Glutamatergic neuron (in vitro differentiated cells): Measurements from ENCODE around the gene SERPINB10. TPM values are rescaled to one million over a fixed set of nuclear protein-coding genes. Genes with fewer than 3 reads are reported as not detected.

Experiments used
- DNase-seq: peaks from one replicate; pipeline ENCODE4 v3.0.0; 2022
- H3K27ac Mint-ChIP-seq: one replicate; pipeline ENCODE4 v1.8.0; 2020; ENCODE audit warnings: mild to moderate bottlenecking, mixed read lengths, inconsistent platforms; ENCODE audit not compliant: unreplicated experiment
- H3K27me3 Mint-ChIP-seq: one replicate; pipeline ENCODE4 v1.8.0; 2020; ENCODE audit warnings: mild to moderate bottlenecking, moderate library complexity, mixed read lengths, inconsistent platforms; ENCODE audit not compliant: unreplicated experiment
- H3K36me3 Mint-ChIP-seq: one replicate; pipeline ENCODE4 v1.8.0; 2020; ENCODE audit warnings: mild to moderate bottlenecking, mixed read lengths, inconsistent platforms; ENCODE audit not compliant: unreplicated experiment
- H3K4me1 Mint-ChIP-seq: one replicate; pipeline ENCODE4 v1.8.0; 2020; ENCODE audit warnings: mild to moderate bottlenecking, low read depth, mixed read lengths, inconsistent platforms; ENCODE audit not compliant: unreplicated experiment
- H3K4me3 Mint-ChIP-seq: one replicate; pipeline ENCODE4 v1.8.0; 2020; ENCODE audit warnings: mild to moderate bottlenecking, mixed read lengths, inconsistent platforms; ENCODE audit not compliant: unreplicated experiment
- H3K9me3 Mint-ChIP-seq: one replicate; pipeline ENCODE4 v1.8.0; 2020; ENCODE audit warnings: mild to moderate bottlenecking, moderate library complexity, mixed read lengths, inconsistent platforms; ENCODE audit not compliant: unreplicated experiment
- total RNA-seq: library from RNA; stranded (reverse); fragmentation: NEBNext Ultra II Directional; extraction: Animal tissue kit (Norgen Biotek cat#: 25700); gene quantifications from one replicate; pipeline ENCODE4 v1.2.1, GENCODE V29; 2021; ENCODE audit not compliant: unreplicated experiment
- TF ChIP-seq, protein P1 (sequence below): fragments of 200-600 bp; sonication (generic); IDR thresholded peaks from one replicate; pipeline ENCODE4 v1.5.0; 2021; ENCODE audit not compliant: partially characterized antibody, unreplicated experiment

SERPINB10 gene
- total RNA-seq, 1 donor from 2014 or later, result not detected

- TF ChIP-seq, protein P1, sequence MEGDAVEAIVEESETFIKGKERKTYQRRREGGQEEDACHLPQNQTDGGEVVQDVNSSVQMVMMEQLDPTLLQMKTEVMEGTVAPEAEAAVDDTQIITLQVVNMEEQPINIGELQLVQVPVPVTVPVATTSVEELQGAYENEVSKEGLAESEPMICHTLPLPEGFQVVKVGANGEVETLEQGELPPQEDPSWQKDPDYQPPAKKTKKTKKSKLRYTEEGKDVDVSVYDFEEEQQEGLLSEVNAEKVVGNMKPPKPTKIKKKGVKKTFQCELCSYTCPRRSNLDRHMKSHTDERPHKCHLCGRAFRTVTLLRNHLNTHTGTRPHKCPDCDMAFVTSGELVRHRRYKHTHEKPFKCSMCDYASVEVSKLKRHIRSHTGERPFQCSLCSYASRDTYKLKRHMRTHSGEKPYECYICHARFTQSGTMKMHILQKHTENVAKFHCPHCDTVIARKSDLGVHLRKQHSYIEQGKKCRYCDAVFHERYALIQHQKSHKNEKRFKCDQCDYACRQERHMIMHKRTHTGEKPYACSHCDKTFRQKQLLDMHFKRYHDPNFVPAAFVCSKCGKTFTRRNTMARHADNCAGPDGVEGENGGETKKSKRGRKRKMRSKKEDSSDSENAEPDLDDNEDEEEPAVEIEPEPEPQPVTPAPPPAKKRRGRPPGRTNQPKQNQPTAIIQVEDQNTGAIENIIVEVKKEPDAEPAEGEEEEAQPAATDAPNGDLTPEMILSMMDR, result no peak
- Mint-ChIP-seq H3K9me3 (no peaks in the 10 kb centered on the region), H3K4me3 (no peak overlapping the region), H3K4me1 (no peaks in the 10 kb centered on the region), H3K27ac (no peak overlapping the region), H3K27me3 (no peaks in the 10 kb centered on the region), H3K36me3 (no peaks in the 10 kb centered on the region)
- no peak for DNase-seq
These were observed 1.1 kb downstream of the SERPINB10 start for GRCh38 chr18:63908858-63909257.

- no peak for DNase-seq
- no peaks in the 10 kb centered on the region for H3K9me3 Mint-ChIP-seq
- H3K4me3 Mint-ChIP-seq, result no peak overlapping the region
- H3K36me3 Mint-ChIP-seq, result no peaks in the 10 kb centered on the region
- TF ChIP-seq, protein P1, result no peak
- no peaks in the 10 kb centered on the region for H3K27me3 Mint-ChIP-seq
- no peak overlapping the region for H3K27ac Mint-ChIP-seq
- no peaks in the 10 kb centered on the region for H3K4me1 Mint-ChIP-seq
These were observed 2.1 kb downstream of the SERPINB10 start for GRCh38 chr18:63909870-63910269.

DNA sequence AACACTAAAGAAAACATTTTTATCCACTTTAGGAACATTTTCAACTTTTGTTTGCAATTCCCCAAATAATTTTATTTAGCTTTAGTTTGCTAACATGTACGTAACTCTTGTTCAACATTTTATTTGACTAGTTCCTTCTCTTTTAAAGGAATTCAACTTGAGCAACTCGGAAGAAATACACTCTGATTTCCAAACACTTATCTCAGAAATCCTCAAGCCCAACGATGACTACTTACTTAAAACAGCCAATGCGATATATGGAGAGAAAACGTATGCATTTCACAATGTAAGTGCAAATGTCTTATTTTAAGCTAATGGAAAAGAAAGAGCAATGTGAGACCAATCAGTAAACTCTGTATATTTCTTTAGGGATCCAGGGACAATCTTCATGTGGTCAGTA lies 10.1 kb downstream of the SERPINB10 start:
- Mint-ChIP-seq H3K4me1 (no peaks in the 10 kb centered on the region), H3K27ac (no peak overlapping the region), H3K4me3 (no peak overlapping the region), H3K9me3 (no peaks in the 10 kb centered on the region), H3K27me3 (peaks cover 1% of the 10 kb centered on the region), H3K36me3 (no peaks in the 10 kb centered on the region)
- TF ChIP-seq, protein P1, result no peak
- DNase-seq, result no peak

GRCh38 chr18:63922049-63922448 lies 14.3 kb downstream of the SERPINB10 start:
- Mint-ChIP-seq H3K27me3 (peaks cover 1% of the 10 kb centered on the region), H3K9me3 (no peaks in the 10 kb centered on the region), H3K4me1 (no peaks in the 10 kb centered on the region), H3K4me3 (no peak overlapping the region), H3K27ac (no peak overlapping the region), H3K36me3 (no peaks in the 10 kb centered on the region)
- no peak for DNase-seq
- TF ChIP-seq, protein P1, result no peak

- H3K4me1 Mint-ChIP-seq, result no peaks in the 10 kb centered on the region
- TF ChIP-seq, protein P1, result no peak
- peaks cover 1% of the 10 kb centered on the region for H3K27me3 Mint-ChIP-seq
- no peak overlapping the region for H3K27ac Mint-ChIP-seq
- no peak overlapping the region for H3K4me3 Mint-ChIP-seq
- DNase-seq, result no peak
- no peaks in the 10 kb centered on the region for H3K9me3 Mint-ChIP-seq
- no peaks in the 10 kb centered on the region for H3K36me3 Mint-ChIP-seq
These were observed 16.8 kb downstream of the SERPINB10 start for GRCh38 chr18:63924551-63924950.
